ENCODE data around the gene CRCP.
"Not testable (repeated sequence)": the region's sequence is repeated elsewhere in the genome, so short reads cannot be mapped to it uniquely, and the experiment has no call there.

Gene CRCP

GRCh38 chr7:66125052-66125694, 10.5 kb downstream of the CRCP start:
- no peak overlapping the region for H3K27ac Mint-ChIP-seq
- peaks cover 39% of the 10 kb centered on the region for H3K4me1 Mint-ChIP-seq
- no peak for DNase-seq
- H3K27me3 Mint-ChIP-seq = no peaks in the 10 kb centered on the region
- peaks cover 8% of the 10 kb centered on the region for H3K36me3 Mint-ChIP-seq
- H3K4me3 Mint-ChIP-seq = no peak overlapping the region
- CTCF ChIA-PET = interaction anchor here (1.5 kb wide), 1 partner anchor 10 kb away, joined by 8 read pairs; the partner anchor contains the start of gene CRCP
- no peaks in the 10 kb centered on the region for H3K9me3 Mint-ChIP-seq

- DNase-seq, H3K27me3 Mint-ChIP-seq, H3K4me3 Mint-ChIP-seq, H3K9me3 Mint-ChIP-seq: not testable (repeated sequence)
- H3K36me3 Mint-ChIP-seq = peaks cover 11% of the 10 kb centered on the region
- H3K27ac Mint-ChIP-seq = peak overlapping the region; percentile 64
- H3K4me1 Mint-ChIP-seq = peaks cover 39% of the 10 kb centered on the region
- CTCF ChIA-PET = interaction anchor here (1.5 kb wide), 1 partner anchor 11 kb away, joined by 8 read pairs; the partner anchor contains the start of gene CRCP
Observed at GRCh38 chr7:66125781-66126352, 11.2 kb downstream of the CRCP start.

GRCh38 chr7:66127172-66127571, 12.5 kb downstream of the CRCP start:
- H3K27me3 Mint-ChIP-seq, CTCF ChIA-PET, DNase-seq, H3K27ac Mint-ChIP-seq, H3K9me3 Mint-ChIP-seq, H3K4me3 Mint-ChIP-seq: not testable (repeated sequence)
- peaks cover 14% of the 10 kb centered on the region for H3K36me3 Mint-ChIP-seq
- peaks cover 39% of the 10 kb centered on the region for H3K4me1 Mint-ChIP-seq

- CTCF ChIA-PET = interaction anchor here (0.7 kb wide), 1 partner anchor 341 kb away, joined by 4 read pairs; no protein-coding TSS in a partner anchor
- H3K9me3 Mint-ChIP-seq = no peaks in the 10 kb centered on the region
- no peak overlapping the region for H3K4me3 Mint-ChIP-seq
- no peak for DNase-seq
- H3K27me3 Mint-ChIP-seq = no peaks in the 10 kb centered on the region
- peak overlapping the region; percentile 26 for H3K27ac Mint-ChIP-seq
- H3K36me3 Mint-ChIP-seq = peaks cover 52% of the 10 kb centered on the region
- H3K4me1 Mint-ChIP-seq = no peaks in the 10 kb centered on the region
Observed at GRCh38 chr7:66138994-66139752, 24.5 kb downstream of the CRCP start.

- H3K9me3 Mint-ChIP-seq = no peaks in the 10 kb centered on the region
- DNase-seq = no peak
- H3K4me1 Mint-ChIP-seq = no peaks in the 10 kb centered on the region
- no peak overlapping the region for H3K27ac Mint-ChIP-seq
- H3K4me3 Mint-ChIP-seq = no peak overlapping the region
- no peaks in the 10 kb centered on the region for H3K27me3 Mint-ChIP-seq
- H3K36me3 Mint-ChIP-seq = peaks cover 52% of the 10 kb centered on the region
- CTCF ChIA-PET = no interaction called here
Observed at GRCh38 chr7:66140924-66141323, 26.3 kb downstream of the CRCP start.

- Mint-ChIP-seq H3K4me1 (no peaks in the 10 kb centered on the region), H3K4me3 (no peak overlapping the region), H3K36me3 (peaks cover 53% of the 10 kb centered on the region), H3K27me3 (no peaks in the 10 kb centered on the region), H3K27ac (peak overlapping the region; percentile 6), H3K9me3 (no peaks in the 10 kb centered on the region)
- no peak for DNase-seq
- CTCF ChIA-PET = no interaction called here
Observed at GRCh38 chr7:66142334-66142733, 27.7 kb downstream of the CRCP start.

GRCh38 chr7:66142996-66143395, 28.3 kb downstream of the CRCP start:
- Mint-ChIP-seq H3K36me3 (peaks cover 52% of the 10 kb centered on the region), H3K27ac (no peak overlapping the region)

GRCh38 chr7:66143876-66144332, 29.3 kb downstream of the CRCP start:
- H3K36me3 Mint-ChIP-seq = peaks cover 55% of the 10 kb centered on the region
- DNase-seq = no peak
- no peaks in the 10 kb centered on the region for H3K27me3 Mint-ChIP-seq
- CTCF ChIA-PET = no interaction called here
- peaks cover 8% of the 10 kb centered on the region for H3K4me1 Mint-ChIP-seq
- no peaks in the 10 kb centered on the region for H3K9me3 Mint-ChIP-seq
- H3K4me3 Mint-ChIP-seq = no peak overlapping the region
- peak overlapping the region; percentile 25 for H3K27ac Mint-ChIP-seq

More at GRCh38 chr7:66142996-66143395, 28.3 kb downstream of the CRCP start:
- Mint-ChIP-seq H3K4me1 (no peaks in the 10 kb centered on the region), H3K9me3 (no peaks in the 10 kb centered on the region), H3K4me3 (no peak overlapping the region), H3K27me3 (no peaks in the 10 kb centered on the region)
- no peak for DNase-seq
- CTCF ChIA-PET = no interaction called here

- DNase-seq = no peak
- Mint-ChIP-seq H3K36me3 (peaks cover 60% of the 10 kb centered on the region), H3K27ac (peak overlapping the region; percentile 46), H3K4me3 (no peak overlapping the region), H3K27me3 (no peaks in the 10 kb centered on the region), H3K9me3 (no peaks in the 10 kb centered on the region), H3K4me1 (peaks cover 19% of the 10 kb centered on the region)
- CTCF ChIA-PET = no interaction called here
Observed at GRCh38 chr7:66145400-66146104, 30.9 kb downstream of the CRCP start.

- no peak for DNase-seq
- Mint-ChIP-seq H3K4me1 (peaks cover 25% of the 10 kb centered on the region), H3K4me3 (no peak overlapping the region), H3K27me3 (no peaks in the 10 kb centered on the region), H3K36me3 (peaks cover 54% of the 10 kb centered on the region), H3K27ac (no peak overlapping the region), H3K9me3 (no peaks in the 10 kb centered on the region)
- CTCF ChIA-PET = no interaction called here
Observed at GRCh38 chr7:66146701-66147100, 32.1 kb downstream of the CRCP start.

GRCh38 chr7:66147657-66148056, 33.0 kb downstream of the CRCP start:
- H3K4me3 Mint-ChIP-seq, H3K27me3 Mint-ChIP-seq, DNase-seq, H3K9me3 Mint-ChIP-seq, CTCF ChIA-PET, H3K27ac Mint-ChIP-seq: not testable (repeated sequence)
- peaks cover 56% of the 10 kb centered on the region for H3K36me3 Mint-ChIP-seq
- peaks cover 25% of the 10 kb centered on the region for H3K4me1 Mint-ChIP-seq

- Mint-ChIP-seq H3K36me3 (peaks cover 52% of the 10 kb centered on the region), H3K9me3 (no peaks in the 10 kb centered on the region), H3K27ac (peak overlapping the region; percentile 76), H3K4me1 (peaks cover 25% of the 10 kb centered on the region), H3K27me3 (no peaks in the 10 kb centered on the region), H3K4me3 (no peak overlapping the region)
- CTCF ChIA-PET = no interaction called here
- no peak for DNase-seq
Observed at GRCh38 chr7:66150471-66150870, 35.8 kb downstream of the CRCP start.

- Mint-ChIP-seq H3K36me3 (peaks cover 49% of the 10 kb centered on the region), H3K9me3 (no peaks in the 10 kb centered on the region), H3K4me3 (no peak overlapping the region), H3K4me1 (peaks cover 25% of the 10 kb centered on the region), H3K27me3 (no peaks in the 10 kb centered on the region), H3K27ac (no peak overlapping the region)
- CTCF ChIA-PET = no interaction called here
- no peak for DNase-seq
Observed at GRCh38 chr7:66152371-66153191, 37.9 kb downstream of the CRCP start.

Data from activated naive CD4-positive, alpha-beta T cell treated with anti-CD3 and anti-CD28 coated beads, Interleukin-2, amount 10 ng/mL, durations not matched to agents 7 days and 5 days (primary cell).